ENCODE measurements around the gene SLC34A3.

DNA sequence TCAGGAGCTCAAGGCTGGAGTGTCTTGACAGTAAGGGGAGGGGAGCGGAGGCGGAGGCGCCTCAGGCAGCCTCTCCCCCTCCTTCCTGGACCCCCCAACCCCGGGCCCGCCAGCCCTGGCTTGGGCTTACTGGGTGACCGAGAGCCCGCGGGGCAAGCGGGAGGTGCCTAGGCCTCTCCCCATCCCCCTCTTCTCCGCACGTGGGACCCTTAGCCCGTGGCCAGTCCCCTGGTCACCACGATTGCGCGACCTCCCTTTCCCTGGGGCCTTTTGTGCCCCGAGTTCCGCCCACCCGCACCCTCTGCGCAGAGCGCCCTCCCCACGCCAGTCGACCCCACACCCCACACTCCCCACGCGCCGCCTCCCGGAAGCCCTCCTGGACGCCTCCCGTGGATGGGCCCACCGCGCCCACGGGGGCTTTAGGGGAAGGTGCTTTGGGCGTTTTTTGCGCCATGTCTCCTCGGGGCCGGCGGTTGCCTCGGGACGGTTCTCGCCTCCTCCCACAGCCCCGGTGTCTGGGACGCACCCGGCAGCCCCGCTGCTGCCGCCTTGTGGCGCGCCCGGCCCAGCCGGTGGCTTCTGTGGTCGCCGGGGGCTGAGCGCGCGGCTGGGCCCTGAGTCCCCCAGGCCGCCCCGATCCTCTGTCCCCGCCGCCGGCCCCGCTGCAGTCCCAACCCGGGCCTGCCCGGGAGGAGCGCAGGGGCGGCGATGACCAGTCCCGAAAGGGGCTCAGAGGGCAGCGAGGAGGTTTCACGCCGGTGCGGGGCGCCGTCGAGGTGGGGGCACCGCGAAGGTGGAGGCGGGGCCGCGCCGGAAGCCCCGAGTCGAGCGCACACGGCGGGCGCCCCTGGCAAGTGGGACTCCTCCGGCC lies 50.0 kb downstream of the SLC34A3 start:
- TF ChIP-seq, protein P1, sequence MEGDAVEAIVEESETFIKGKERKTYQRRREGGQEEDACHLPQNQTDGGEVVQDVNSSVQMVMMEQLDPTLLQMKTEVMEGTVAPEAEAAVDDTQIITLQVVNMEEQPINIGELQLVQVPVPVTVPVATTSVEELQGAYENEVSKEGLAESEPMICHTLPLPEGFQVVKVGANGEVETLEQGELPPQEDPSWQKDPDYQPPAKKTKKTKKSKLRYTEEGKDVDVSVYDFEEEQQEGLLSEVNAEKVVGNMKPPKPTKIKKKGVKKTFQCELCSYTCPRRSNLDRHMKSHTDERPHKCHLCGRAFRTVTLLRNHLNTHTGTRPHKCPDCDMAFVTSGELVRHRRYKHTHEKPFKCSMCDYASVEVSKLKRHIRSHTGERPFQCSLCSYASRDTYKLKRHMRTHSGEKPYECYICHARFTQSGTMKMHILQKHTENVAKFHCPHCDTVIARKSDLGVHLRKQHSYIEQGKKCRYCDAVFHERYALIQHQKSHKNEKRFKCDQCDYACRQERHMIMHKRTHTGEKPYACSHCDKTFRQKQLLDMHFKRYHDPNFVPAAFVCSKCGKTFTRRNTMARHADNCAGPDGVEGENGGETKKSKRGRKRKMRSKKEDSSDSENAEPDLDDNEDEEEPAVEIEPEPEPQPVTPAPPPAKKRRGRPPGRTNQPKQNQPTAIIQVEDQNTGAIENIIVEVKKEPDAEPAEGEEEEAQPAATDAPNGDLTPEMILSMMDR (conservative IDR thresholded peaks at IDR 0.05; ENCODE audit: low read length): no peak
- TF ChIP-seq EZH2phosphoT487 (IDR thresholded peaks at IDR 0.05; ENCODE audit: borderline replicate concordance, low read depth, low read length): no peak
